GM21515 (cell line): Measurements from ENCODE around the gene RAB2B.

Source experiments
- ATAC-seq: cut with Tn5 transposase; IDR thresholded peaks from one replicate; pipeline ENCODE4 v1.9.1; 2021; ENCODE audit not compliant: unreplicated experiment

RAB2B gene

DNA sequence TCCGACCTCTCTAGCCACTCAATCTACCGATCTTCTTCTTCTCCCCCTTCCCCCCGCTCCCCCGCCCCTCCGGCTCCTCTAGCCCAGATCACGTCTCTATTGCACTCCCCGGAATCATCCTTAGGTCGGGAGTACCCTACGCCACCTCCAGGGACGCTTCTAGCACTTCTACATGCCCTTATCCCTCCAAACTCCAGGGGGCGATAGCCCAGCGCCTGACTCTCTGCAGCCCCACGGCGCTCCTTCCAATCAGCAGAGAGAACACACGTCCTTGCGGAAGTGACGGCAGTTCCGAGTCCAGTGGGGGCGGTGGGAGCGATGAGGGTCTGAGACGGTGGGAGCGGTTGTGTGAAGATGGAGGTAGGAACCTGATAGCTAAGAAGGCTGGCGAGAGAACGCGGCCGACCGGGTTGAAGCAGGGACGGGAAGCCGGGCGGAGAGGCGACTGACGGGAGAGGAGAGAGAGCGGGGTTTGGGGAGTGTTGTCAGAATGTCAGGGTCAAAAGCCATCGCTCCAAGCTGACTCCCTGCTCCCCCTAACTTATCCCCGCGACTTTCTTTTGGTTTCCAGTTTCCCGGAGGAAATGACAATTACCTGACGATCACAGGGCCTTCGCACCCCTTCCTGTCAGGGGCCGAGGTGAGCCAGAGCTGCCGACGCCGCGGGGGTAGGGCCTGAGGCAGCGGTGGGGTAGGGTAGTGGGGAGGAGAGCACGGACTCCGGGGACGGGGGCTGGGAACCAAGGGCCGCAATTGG lies at the start of gene RAB2B, which contains the start of gene TOX4:
TSS of gene RAB2B (minus strand) at position 35 of the 757 bp plus-strand sequence. CDS start 87 bp downstream, outside the sequence.
TSS of gene TOX4 (plus strand) at position 271 of the 757 bp plus-strand sequence. CDS start at position 355, 84 bp downstream.
- ATAC-seq, result peak; percentile 98

DNA sequence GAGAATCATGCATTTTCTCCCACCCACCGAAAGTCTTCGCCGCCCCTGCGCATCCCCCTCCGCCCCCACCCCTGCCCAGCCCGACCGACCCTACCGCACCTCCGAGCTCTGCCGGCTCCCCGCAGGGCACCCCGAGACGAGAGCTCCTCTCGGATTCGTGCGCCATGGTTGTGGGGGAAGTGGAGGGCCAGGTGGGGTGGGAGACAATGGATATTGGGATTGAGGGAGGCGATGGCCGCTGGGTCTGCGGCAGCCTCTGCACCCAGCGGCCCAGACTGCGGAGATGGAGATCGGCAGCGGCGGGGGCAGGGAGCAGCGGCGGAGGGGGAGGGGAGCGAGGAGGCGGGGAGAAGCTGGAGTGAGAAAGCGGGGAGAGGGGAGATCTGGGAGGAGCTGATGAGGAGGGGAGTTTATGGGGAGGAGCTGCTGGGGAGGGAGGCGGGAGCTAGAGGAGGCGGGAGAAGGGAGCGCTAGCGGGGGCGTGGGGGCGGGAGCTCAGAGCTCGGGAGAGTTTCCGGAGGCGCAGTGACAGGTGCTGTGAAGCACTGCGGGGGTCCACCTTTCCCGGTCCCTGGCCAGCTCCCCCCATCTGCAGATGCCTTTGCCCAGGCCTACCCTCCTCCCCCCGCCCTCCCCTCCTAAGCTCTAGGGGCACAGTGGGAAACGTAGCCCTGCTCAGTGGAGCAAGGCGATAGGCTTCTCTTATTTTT lies 49.4 kb upstream of the RAB2B start, which contains the start of gene SALL2:
TSS of gene SALL2 (minus strand) at position 385 of the 710 bp plus-strand sequence. CDS start at position 166, 219 bp downstream.
- ATAC-seq, result no peak

DNA sequence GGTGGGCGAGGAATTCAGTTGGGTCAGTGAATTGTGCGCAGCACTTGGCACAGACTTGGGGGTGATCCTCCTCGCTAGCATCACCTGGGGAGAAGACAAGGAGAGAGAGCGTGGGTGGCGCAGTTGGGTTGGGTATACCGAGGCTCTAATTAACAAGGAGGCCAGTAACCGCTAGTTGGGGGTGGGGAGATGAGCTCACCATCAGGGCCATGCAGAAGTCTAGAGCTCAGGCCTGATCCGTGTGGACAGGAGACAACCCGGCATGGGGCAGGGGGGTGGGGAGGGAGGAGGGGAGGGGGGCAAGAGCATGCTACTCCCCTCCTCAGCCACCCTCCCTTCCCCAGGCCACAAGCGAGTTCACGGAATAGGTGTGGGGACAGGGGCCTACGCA lies 48.8 kb upstream of the RAB2B start:
- no peak for ATAC-seq

DNA sequence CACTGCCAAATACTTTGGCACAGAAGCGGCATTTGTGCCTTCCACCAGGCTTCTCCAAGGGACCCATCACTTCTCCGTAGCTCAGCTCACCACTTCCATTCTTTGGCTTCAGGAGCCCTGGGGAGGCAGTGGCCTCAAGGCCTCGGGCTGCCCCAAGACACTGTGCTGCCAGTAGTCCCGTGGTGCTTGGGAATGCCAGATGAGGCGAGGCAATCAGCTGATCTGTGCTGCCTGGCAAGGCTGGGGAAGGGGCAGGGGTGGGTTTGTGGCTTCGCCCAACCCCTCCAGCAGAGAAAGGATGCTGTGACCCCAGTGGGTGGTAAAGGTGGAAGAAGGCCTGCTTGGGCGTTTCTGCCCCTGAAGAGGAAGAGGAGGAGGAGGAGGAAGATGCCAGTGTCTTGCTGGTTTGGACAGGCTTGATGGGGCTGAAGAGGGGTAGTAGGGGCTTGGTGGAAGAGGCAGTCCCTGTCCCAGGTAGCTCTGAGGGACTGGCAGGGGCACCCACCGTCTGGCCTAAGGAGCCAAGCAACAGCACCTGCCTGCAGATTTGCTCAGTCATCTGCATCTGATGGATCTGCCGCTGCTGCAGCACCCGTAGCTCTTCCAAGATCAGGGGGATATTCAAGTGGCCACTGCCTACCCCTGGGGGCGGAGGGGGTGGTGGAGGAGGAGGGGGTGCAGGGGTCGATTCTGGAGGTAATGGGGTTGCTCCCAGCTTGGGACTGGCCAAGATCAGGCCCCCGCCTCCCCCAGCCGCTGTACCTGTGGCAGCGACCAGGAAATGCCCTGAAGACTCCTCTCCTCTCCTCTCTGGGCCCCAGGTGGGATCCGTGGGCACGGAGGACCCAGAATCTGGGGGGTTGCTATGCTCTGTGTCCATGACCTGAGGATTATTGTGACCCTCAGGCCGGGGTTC lies 48.1 kb upstream of the RAB2B start:
- no peak for ATAC-seq

DNA sequence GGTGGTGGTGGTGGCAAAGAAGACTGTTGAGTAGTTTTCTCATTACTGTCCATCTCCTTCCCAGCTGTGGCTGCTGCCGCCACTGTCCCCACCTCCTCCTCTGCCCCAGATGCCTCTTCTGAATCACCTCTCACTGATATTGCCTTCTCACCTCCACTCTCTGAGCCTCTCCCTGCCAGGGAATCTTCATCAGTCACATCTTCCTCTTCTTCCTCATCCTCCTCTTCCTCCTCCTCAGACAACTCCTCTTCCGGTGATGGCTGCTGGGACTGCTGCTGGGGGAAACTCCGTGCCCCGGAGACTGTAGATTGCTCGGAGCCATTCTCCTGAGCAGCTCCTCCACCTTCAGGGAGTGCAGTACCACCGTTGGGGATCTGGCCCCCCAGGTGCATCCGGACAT lies 46.4 kb upstream of the RAB2B start:
- no peak for ATAC-seq

DNA sequence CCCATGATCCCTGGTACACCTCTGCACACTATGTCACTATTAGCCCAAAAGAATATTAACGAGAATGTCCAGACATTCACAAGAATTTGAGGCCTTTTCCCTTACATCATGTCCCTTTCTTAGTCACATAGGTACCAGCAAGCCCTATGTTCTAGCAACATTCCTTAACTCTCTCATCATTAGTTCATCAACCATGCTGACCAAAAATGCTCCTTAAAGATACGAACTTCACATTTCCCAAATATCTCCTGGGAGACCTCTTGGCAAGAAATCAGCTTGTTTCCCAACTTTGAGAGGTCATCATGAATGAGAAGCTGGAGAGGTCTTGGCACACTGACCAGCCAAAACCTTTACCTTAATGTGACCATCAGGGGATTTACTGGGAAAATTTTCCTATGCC lies 44.7 kb upstream of the RAB2B start:
- ATAC-seq, result no peak

DNA sequence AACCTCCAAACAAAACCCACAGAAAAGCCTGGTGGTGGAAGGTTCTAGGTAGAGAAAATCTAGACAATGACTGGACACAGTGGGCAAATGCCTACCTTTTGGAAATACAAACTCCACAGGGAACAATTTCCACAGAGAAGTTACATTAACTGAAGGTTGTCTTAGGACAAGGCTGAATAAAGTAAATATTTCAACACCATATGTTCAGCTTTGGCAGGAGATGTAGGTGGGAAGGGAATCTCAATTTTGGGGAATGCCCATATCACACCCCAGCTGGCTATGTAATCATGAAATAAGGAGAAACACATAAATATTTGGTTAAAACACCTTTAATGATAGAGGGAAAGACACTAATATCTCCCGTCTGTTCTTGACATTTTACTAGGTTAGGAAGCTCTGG lies 44.0 kb upstream of the RAB2B start:
- no peak for ATAC-seq

DNA sequence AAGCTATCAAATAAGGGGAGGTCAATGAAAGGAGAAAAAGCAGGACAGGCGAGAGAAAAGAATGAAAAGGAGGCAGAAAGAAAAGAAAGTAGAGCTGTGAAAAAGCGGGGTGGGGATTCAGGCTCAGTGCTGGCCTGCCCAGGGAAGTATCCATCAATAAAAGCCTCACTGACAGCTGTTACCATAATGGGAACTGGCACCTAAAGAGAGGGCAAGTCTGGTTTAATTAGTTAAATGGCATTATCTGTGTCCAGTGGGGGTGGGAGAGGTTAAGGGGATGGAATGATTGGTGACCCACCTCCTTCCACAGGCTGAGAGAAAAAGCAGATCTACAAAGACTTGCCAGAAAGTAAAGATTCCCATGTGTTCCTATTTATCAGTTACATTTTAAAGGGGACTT lies 42.0 kb upstream of the RAB2B start:
- no peak for ATAC-seq

DNA sequence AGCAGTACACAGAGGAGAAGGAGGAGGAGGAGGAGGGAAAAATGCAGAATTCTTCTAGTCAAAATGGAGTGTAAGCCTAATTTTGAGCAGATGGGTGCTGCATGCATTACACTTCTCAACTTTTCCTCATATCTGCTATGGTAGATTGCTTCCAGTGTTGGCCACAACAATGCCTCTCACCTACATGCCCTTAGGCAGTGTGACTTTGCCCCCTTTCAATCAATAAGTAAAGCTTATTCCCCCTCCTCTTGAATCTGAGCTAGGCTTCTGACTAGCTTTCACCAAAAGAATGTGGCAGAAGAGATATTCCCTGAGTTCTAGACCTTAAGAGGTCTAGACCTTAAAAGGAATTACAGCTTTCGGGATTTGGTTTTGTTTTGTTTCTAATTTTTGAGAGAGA lies 37.6 kb upstream of the RAB2B start:
- no peak for ATAC-seq

DNA sequence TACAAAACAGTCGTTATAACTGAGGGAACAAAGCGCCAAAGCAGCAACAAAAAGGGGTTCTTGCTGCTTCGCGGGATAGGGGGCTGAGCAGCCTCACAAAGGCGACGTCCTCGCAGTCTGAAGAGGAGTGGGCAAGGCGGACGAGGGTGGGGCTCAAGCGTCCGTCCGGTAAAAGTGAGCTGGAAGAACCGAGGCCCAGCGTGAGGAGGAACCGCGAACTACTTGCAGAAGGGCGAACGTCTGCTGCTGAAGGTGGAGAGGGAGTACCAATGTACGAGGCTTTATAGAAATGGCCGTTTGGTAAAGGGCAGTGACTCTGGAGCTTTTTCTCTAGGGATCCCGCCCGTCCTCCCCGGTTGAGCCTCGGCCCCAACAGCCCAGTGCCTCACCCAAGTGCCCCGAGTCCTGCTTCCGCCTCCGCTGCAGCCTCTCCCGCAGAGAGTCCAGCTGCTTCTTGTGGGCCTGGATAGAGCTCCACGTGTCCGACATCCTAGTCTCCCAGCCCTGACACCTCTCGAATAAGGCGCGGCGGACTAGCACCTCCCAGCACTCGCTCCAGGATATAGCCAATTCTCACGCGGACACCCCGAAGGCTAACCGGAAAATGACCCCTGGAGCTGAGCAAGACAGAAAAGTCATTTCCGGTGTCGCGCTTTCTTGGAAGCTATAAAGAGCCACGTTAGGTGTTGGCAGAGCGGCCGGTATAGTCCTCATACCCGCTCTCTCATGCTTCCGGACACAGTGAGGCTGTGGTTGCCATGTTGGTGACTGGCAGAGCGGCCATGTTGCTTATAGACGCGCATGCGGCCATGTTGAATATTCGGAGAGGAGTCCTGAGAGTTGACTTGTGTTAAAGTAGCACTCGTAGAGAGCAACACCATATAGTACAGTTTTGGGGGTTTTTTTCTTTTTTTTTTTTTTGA lies 34.2 kb upstream of the RAB2B start, which contains the start of gene METTL3:
TSS of gene METTL3 (minus strand) at position 606 of the 923 bp plus-strand sequence. CDS start at position 489, 117 bp downstream.
- ATAC-seq, result peak; percentile 97

DNA sequence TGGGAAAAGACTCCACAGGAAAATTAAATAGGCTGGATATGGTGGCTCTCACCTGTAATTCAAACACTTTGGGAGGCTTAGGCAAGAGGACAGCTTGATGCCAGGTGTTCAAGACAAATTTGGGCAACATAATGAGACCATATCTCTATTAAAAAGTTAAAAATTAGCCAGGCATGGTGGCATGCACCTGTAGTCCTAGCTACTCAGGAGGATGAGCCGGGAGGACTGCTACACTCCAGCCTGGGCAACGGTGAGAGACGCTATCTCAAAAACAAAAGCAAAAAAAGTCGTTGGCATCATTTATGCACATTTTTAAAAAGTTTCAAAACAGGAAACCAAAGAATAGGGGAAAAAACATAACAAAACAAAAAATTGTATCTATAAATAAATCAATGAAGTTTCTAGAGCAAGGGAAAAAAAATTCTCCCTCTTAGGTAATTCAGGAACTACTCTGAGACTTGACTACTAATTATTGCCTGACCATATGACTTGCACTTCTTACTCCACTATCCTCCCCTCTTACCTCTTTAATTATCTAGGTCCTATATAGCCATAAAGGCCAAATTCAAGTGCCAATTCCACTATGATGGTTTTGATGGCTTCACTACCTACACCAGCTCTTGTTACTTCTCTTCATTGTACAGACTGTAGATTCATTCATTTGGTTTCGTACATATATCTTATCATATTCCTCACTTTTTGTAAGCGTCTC lies 32.8 kb upstream of the RAB2B start:
- no peak for ATAC-seq

DNA sequence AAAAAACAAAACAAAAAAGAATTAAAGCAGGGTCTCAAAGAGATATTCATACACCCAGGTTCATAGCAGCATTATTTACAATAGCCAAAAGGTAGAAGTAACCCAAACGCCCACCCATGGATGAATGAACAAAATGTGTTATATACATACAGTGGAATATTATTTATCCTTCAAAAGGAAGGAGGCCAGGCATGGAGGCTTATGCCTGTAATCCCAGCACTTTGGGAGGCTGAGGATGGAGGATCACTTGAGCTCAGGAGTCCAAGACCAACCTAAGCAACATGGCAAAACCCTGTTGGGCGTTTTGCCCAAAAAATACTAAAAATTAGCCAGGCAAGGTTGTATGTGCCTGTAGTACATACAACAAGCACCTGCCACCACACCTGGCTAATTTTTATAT lies 29.8 kb upstream of the RAB2B start:
- ATAC-seq, result no peak

DNA sequence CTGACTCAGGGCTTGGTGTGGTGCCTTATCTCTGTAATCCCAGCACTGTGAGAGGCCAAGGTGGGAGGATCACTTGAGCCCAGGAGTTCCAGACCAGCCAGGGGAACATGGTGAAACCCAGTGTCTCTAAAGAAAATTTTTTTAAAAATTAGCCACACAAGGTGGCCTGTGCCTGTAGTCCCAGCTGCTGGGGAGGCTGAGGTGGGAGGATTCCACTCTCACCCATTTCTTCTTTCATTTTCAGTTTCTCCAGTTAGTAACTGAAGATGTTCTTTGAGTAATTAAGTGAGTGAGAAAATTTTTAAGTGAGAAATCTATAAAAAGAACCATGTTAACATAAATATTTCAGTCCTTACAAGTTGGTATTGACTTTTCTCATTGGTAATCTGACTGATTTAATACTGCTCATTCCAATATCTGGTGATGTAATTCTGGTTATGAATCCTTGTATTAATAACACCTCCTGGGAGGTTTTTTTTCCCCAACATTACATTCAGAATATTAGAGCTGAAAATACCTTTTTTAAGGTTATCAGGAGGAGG lies 28.3 kb upstream of the RAB2B start:
- ATAC-seq, result peak; percentile 53

DNA sequence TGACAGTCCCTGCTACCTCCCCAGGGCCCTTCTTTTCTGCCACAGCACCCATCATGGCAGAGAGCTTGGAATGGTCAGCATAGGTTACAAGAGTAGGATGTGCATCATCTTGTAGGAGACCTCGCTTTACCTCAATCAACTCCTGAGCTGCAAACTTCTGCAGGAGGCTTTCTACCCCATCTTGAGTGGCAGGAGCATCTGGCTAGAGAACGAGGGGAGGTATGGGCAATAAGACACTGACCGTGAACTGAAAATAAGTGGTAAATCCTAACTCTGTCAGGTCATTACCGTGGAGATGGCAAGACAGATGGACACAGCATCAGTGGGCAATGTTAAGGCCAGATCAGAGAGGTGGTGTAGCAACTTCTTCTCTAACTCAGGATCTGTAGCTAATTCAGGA lies 26.6 kb upstream of the RAB2B start:
- ATAC-seq, result no peak

DNA sequence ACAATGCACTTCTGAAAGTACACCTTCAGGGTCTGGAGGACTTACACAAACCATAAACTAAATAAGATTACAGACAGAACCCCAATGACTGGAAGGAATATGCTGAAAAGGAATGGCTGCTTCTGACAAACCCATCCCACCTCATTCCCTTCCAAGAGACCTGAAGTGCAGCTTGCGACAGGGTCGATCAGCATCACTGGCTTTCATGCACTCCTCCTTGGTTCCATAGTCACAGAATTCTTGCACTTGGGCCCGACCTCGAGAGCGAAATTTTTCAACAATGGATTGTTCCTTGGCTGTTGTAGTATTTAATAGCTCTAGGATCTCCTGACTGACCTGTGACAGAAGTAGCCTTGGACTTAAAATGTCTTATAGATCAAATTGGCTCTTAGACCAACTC lies 24.8 kb upstream of the RAB2B start:
- ATAC-seq, result no peak

DNA sequence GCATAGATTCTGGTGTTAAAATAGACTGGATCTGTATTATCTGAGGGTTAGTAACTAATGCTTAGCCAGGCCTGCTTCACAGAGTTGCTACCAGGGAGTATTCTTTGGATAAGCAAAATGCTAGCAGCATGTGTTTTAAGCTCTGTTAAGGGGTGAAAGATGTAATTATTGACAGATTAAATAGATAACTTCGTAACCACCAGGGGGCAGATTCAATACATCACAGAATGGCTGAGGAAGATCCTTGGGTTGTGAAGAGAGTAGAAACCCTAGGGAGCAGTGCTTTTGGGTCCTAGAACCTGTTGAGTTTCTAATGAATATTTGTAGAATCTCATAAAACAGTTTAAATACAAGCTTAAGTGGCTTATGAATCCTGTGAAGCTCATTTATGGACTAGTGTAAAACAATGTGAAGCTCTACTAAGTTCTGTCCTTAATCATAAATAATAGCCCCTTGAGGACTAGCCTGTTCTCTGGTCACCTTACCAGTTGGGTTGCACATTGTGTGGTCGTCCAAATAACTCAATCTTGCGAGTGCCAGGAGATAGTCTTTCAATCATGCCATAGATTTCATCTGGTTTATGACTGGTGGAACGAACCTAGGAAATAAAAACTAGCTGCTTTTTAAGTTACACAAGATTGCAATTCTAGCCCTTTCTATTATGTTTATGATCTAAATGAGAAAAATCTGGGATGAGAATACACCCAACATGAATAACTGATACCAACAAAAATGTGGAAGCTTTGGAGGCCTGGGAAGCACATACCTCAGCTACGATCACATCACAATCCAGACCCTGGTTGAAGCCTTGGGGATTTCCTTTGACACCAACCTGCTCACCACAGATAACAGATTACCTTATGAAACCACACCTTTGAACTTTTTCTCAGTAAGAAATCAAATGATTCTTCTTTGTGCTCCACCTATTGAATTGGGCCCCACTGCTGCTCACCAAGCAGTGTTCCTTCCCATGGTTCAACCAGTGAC lies 22.1 kb upstream of the RAB2B start:
- ATAC-seq, result no peak

DNA sequence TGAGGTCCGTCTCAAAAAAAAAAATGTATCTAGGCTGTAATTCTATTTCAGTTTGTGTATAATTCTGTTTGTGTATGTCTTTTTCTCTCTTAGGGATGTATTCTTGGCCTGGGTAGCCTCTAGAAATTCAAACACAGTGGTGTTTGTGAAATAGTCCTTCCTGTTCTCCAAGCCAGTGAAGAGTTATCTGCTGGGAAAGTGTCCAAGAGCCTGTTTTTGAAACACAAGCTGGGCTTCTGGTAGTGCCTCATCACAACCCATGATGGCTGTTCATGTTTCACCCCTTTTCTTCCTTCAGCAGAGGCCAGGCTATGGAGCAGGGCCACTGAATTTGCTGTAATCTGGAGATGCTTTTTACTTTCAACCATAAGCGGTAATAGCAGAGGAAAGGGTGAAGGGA lies 19.7 kb upstream of the RAB2B start:
- no peak for ATAC-seq
